Measurements from ENCODE around the gene EDC3. TPM values are rescaled to one million over a fixed set of nuclear protein-coding genes. Genes with fewer than 3 reads are reported as not detected.

The EDC3 gene
- polyA plus RNA-seq, 1 of the 3 experiments (the other 2 are of a cell fraction): 34.9 TPM

DNA sequence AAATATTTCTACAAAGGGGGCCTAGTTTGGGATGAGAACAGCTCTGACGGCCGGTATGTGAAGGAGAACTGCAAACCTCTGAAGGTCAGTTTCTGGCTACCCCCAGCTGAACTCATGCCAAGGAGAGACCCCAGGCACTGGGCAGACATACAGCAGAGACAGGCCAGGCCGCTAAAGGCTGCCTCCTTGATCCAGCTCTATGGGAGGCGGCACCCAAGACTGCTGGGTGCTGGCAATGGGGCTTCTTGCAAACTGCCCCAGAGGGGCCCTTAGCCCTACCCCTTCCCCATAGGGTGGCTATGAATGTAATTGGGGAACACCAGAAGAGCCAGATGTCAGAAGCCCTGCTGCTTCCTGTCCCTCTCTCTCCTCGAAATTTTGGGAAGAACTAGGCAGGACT lies 66.9 kb downstream of the EDC3 start:
- H3F3A ChIP-seq (replicated peaks; ENCODE audit: insufficient read depth): peaks cover 5% of the 10 kb centered on the region
- H4K20me1 ChIP-seq (ENCODE audit: insufficient read depth): peaks cover 48% of the 10 kb centered on the region; the same call in 1 of the 2 replicates
- H3K36me3 ChIP-seq (replicated peaks in 1 of 2; ENCODE audit: control insufficient read depth in 1 of 2, insufficient read depth in 2 of 2, low read length in 1 of 2): peaks cover 25 to 89% of the 10 kb centered on the region in 2 experiments
- H3K9ac ChIP-seq: no peak overlapping the region
- CTCF ChIA-PET: interaction anchor here (0.6 to 39.4 kb wide), 6 partner anchors 9 to 144 kb away, joined by 3 to 1109 read pairs (median 4); partner anchors contain the start of genes CLK3 and CSK
- no peaks in the 10 kb centered on the region for H3K9me2 ChIP-seq
- H3K27ac ChIP-seq (ENCODE audit: low read depth in 2 of 2, low read length in 1 of 2): no peak overlapping the region
- TF ChIP-seq ELF1 (IDR thresholded peaks at IDR 0.05): no peak
- 90% methylated on average over 2 of the region's 5 CpGs for WGBS (ENCODE audit: low lambda C conversion rate)
- H3K4me3 ChIP-seq (ENCODE audit: low read depth in 2 of 2, low read length in 1 of 2): no peak overlapping the region
- H2AFZ ChIP-seq (ENCODE audit: low read depth): no peak overlapping the region
- no peak for DNase-seq
- no peaks in the 10 kb centered on the region for H3K4me1 ChIP-seq (ENCODE audit: control insufficient read depth in 1 of 2, insufficient read depth in 2 of 2, low read depth in 1 of 2, low read length in 1 of 2)
- H3K27me3 ChIP-seq (ENCODE audit: insufficient read depth): no peaks in the 10 kb centered on the region
- POLR2A ChIA-PET: interaction anchor here (0.8 kb wide), 1 partner anchor 140 kb away, joined by 4 read pairs; no protein-coding TSS in a partner anchor
- no peaks in the 10 kb centered on the region for H3K9me3 ChIP-seq
- H3K4me2 ChIP-seq: no peak overlapping the region
- H3K79me2 ChIP-seq (ENCODE audit: insufficient read depth): 0 out of 2 replicates have a peak, but pooled peaks cover 8% of the 10 kb centered on the region

DNA sequence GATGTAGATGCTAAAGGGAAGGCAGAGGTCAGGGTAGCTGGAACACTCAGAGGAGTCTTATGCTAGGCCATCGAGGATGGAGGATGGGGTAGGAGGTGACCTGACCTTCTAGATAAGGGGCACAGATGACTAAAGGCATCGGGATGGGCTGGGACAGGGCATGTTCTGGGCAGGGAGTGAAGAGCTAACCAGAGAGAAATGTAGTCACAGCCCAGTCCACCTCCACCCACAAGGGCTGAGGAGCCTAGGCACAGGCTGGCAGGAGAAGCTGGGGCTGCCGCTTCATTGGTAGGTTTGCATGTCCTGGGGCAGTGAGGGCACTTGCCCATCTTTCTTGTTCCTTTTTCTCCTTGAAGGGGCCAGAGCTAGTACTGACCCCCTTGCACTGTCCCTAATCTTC lies 67.6 kb downstream of the EDC3 start:
- Histone ChIP-seq H3K4me2 (no peak overlapping the region), H4K20me1 (ENCODE audit: insufficient read depth) (peaks cover 47% of the 10 kb centered on the region; the same call in 1 of the 2 replicates), H3K27me3 (ENCODE audit: insufficient read depth) (no peaks in the 10 kb centered on the region), H3K79me2 (ENCODE audit: insufficient read depth) (0 out of 2 replicates have a peak, but pooled peaks cover 8% of the 10 kb centered on the region), H3K9me3 (no peaks in the 10 kb centered on the region), H3K36me3 (replicated peaks in 1 of 2; ENCODE audit: control insufficient read depth in 1 of 2, insufficient read depth in 2 of 2, low read length in 1 of 2) (peaks cover 27 to 90% of the 10 kb centered on the region in 2 experiments), H3K27ac (ENCODE audit: low read depth in 2 of 2, low read length in 1 of 2) (no peak overlapping the region), H3F3A (replicated peaks; ENCODE audit: insufficient read depth) (peaks cover 5% of the 10 kb centered on the region), H3K4me3 (ENCODE audit: low read depth in 2 of 2, low read length in 1 of 2) (no peak overlapping the region), H3K9ac (no peak overlapping the region), H2AFZ (ENCODE audit: low read depth) (no peak overlapping the region), H3K4me1 (ENCODE audit: control insufficient read depth in 1 of 2, insufficient read depth in 2 of 2, low read depth in 1 of 2, low read length in 1 of 2) (no peaks in the 10 kb centered on the region), H3K9me2 (no peaks in the 10 kb centered on the region)
- no peak for DNase-seq
- CTCF ChIA-PET: interaction anchor here (0.6 to 39.4 kb wide), 6 partner anchors 9 to 254 kb away, joined by 3 to 1109 read pairs (median 4); partner anchors contain the start of genes CLK3 and CSK
- POLR2A ChIA-PET: interaction anchor here (0.5 to 0.8 kb wide), 2 partner anchors 140 to 981 kb away, joined by 3 to 4 read pairs; no protein-coding TSS in a partner anchor
- TF ChIP-seq RAD21 (IDR thresholded peaks at IDR 0.05; ENCODE audit: low read length) (no peak), EP300 (IDR thresholded peaks at IDR 0.05; ENCODE audit: borderline replicate concordance in 1 of 2, low read depth in 1 of 2, low read length in 1 of 2) (no peak), RXRA (IDR thresholded peaks at IDR 0.05; ENCODE audit: borderline replicate concordance, low read depth) (no peak), MXI1 (IDR thresholded peaks at IDR 0.05; ENCODE audit: low read depth, low read length) (no peak), TEAD4 (IDR thresholded peaks at IDR 0.05; ENCODE audit: borderline replicate concordance, insufficient read depth) (no peak), EZH2phosphoT487 (IDR thresholded peaks at IDR 0.05; ENCODE audit: borderline replicate concordance, low read depth) (no peak), FOXJ3 (CRISPR knock-in tag; IDR thresholded peaks at IDR 0.05) (no peak), YY1 (IDR thresholded peaks at IDR 0.05; ENCODE audit: low read depth) (no peak), TCF12 (IDR thresholded peaks at IDR 0.05) (no peak), MAX (IDR thresholded peaks at IDR 0.05; ENCODE audit: low read depth) (no peak), GATA2 (CRISPR knock-in tag; IDR thresholded peaks at IDR 0.05) (no peak), POLR2AphosphoS5 (IDR thresholded peaks at IDR 0.05; ENCODE audit: low read depth, low read length) (no peak), CTCF (IDR thresholded peaks at IDR 0.05) (no peak), USF1 (IDR thresholded peaks at IDR 0.05; ENCODE audit: borderline replicate concordance, low read depth) (no peak), TAF1 (IDR thresholded peaks at IDR 0.05; ENCODE audit: borderline replicate concordance, low read depth, low read length) (no peak), MEF2A (IDR thresholded peaks at IDR 0.05; ENCODE audit: borderline replicate concordance, low read depth) (no peak), ZBTB33 (IDR thresholded peaks at IDR 0.05; ENCODE audit: borderline replicate concordance, low read depth) (no peak), FOXM1 (IDR thresholded peaks at IDR 0.05; ENCODE audit: low read depth) (no peak), GABPA (IDR thresholded peaks at IDR 0.05; ENCODE audit: low read depth) (no peak)
- TF ChIP-seq, protein P1, sequence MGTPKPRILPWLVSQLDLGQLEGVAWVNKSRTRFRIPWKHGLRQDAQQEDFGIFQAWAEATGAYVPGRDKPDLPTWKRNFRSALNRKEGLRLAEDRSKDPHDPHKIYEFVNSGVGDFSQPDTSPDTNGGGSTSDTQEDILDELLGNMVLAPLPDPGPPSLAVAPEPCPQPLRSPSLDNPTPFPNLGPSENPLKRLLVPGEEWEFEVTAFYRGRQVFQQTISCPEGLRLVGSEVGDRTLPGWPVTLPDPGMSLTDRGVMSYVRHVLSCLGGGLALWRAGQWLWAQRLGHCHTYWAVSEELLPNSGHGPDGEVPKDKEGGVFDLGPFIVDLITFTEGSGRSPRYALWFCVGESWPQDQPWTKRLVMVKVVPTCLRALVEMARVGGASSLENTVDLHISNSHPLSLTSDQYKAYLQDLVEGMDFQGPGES (IDR thresholded peaks at IDR 0.05; ENCODE audit: low read depth, low read length): no peak
- 63% methylated on average over 3 of the region's 3 CpGs for whole genome bisulfite sequencing (ENCODE audit: low lambda C conversion rate)
